ENCODE results near the gene EML6.

Gene EML6

GRCh38 chr2:54920660-54921059 is 197.2 kb downstream of the EML6 start:
- no peak for DNase-seq

GRCh38 chr2:54924121-54924520 is 200.7 kb downstream of the EML6 start:
- DNase-seq = no peak

- DNase-seq = no peak
Observed at GRCh38 chr2:54925022-54925421, 201.6 kb downstream of the EML6 start.

GRCh38 chr2:54927085-54927750 is 203.8 kb downstream of the EML6 start:
- no peak for DNase-seq

- DNase-seq = no peak
Observed at GRCh38 chr2:54927751-54928615, 204.5 kb downstream of the EML6 start.

GRCh38 chr2:54928719-54929118 is 205.3 kb downstream of the EML6 start:
- DNase-seq = no peak

- no peak for DNase-seq
Observed at GRCh38 chr2:54931473-54931872, 208.0 kb downstream of the EML6 start.

GRCh38 chr2:54935389-54935788 is 211.9 kb downstream of the EML6 start:
- no peak for DNase-seq

- no peak for DNase-seq
Observed at GRCh38 chr2:54936766-54937165, 213.3 kb downstream of the EML6 start.

- no peak for DNase-seq
Observed at GRCh38 chr2:54939446-54940118, 216.1 kb downstream of the EML6 start.

- no peak for DNase-seq
Observed at GRCh38 chr2:54940723-54941122, 217.3 kb downstream of the EML6 start.

- no peak for DNase-seq
Observed at GRCh38 chr2:54941248-54941984, 218.0 kb downstream of the EML6 start.

GRCh38 chr2:54942373-54942772 is 218.9 kb downstream of the EML6 start:
- no peak for DNase-seq

GRCh38 chr2:54944724-54945326 is 221.4 kb downstream of the EML6 start:
- DNase-seq = no peak

- no peak for DNase-seq
Observed at GRCh38 chr2:54945391-54946219, 222.1 kb downstream of the EML6 start.

- no peak for DNase-seq
Observed at GRCh38 chr2:54946220-54946805, 222.9 kb downstream of the EML6 start.

GRCh38 chr2:54947136-54947535 is 223.7 kb downstream of the EML6 start:
- DNase-seq = no peak

- no peak for DNase-seq
Observed at GRCh38 chr2:54947646-54948045, 224.2 kb downstream of the EML6 start.

- DNase-seq = no peak
Observed at GRCh38 chr2:54948120-54948519, 224.7 kb downstream of the EML6 start.

GRCh38 chr2:54949431-54949830 is 226.0 kb downstream of the EML6 start:
- DNase-seq = no peak

GRCh38 chr2:54950811-54951210 is 227.3 kb downstream of the EML6 start:
- no peak for DNase-seq
